Measurements from ENCODE around the gene KDELR3. TPM values are rescaled to one million over a fixed set of nuclear protein-coding genes. Genes with fewer than 3 reads are reported as not detected.

KDELR3 gene
- total RNA-seq, 1 donor from 2014 or later = 5.1 TPM

GRCh38 chr22:38518620-38519019 lies 50.7 kb downstream of the KDELR3 start:
- Mint-ChIP-seq H3K9me3 (no peaks in the 10 kb centered on the region), H3K4me3 (no peak overlapping the region), H3K4me1 (no peaks in the 10 kb centered on the region)

GRCh38 chr22:38519453-38520250 lies 51.8 kb downstream of the KDELR3 start:
- H3K27me3 Mint-ChIP-seq (ENCODE audit: low read depth) = no peaks in the 10 kb centered on the region

More at GRCh38 chr22:38518620-38519019, 50.7 kb downstream of the KDELR3 start:
- H3K36me3 Mint-ChIP-seq (ENCODE audit: low read depth) = no peaks in the 10 kb centered on the region
- no peak for DNase-seq (ENCODE audit: low read depth, low spot score)
- no peak for TF ChIP-seq CTCF (conservative IDR thresholded peaks at IDR 0.05)
- no peak overlapping the region for H3K27ac Mint-ChIP-seq (ENCODE audit: unreplicated experiment)
- H3K27me3 Mint-ChIP-seq (ENCODE audit: low read depth) = no peaks in the 10 kb centered on the region

GRCh38 chr22:38523029-38523428 lies 55.1 kb downstream of the KDELR3 start:
- Mint-ChIP-seq H3K4me3 (no peak overlapping the region), H3K9me3 (no peaks in the 10 kb centered on the region), H3K27me3 (ENCODE audit: low read depth) (no peaks in the 10 kb centered on the region), H3K27ac (ENCODE audit: unreplicated experiment) (no peak overlapping the region), H3K4me1 (no peaks in the 10 kb centered on the region), H3K36me3 (ENCODE audit: low read depth) (no peaks in the 10 kb centered on the region)
- DNase-seq (ENCODE audit: low read depth, low spot score) = no peak
- no peak for TF ChIP-seq CTCF (conservative IDR thresholded peaks at IDR 0.05)

More at GRCh38 chr22:38519453-38520250, 51.8 kb downstream of the KDELR3 start:
- H3K4me3 Mint-ChIP-seq = no peak overlapping the region
- TF ChIP-seq CTCF (conservative IDR thresholded peaks at IDR 0.05) = no peak
- no peaks in the 10 kb centered on the region for H3K9me3 Mint-ChIP-seq
- DNase-seq (ENCODE audit: low read depth, low spot score) = no peak
- H3K36me3 Mint-ChIP-seq (ENCODE audit: low read depth) = no peaks in the 10 kb centered on the region
- no peaks in the 10 kb centered on the region for H3K4me1 Mint-ChIP-seq
- H3K27ac Mint-ChIP-seq (ENCODE audit: unreplicated experiment) = no peak overlapping the region

GRCh38 chr22:38523479-38523878 lies 55.6 kb downstream of the KDELR3 start:
- Mint-ChIP-seq H3K4me3 (no peak overlapping the region), H3K27me3 (ENCODE audit: low read depth) (no peaks in the 10 kb centered on the region), H3K4me1 (no peaks in the 10 kb centered on the region), H3K9me3 (no peaks in the 10 kb centered on the region), H3K36me3 (ENCODE audit: low read depth) (no peaks in the 10 kb centered on the region), H3K27ac (ENCODE audit: unreplicated experiment) (no peak overlapping the region)
- DNase-seq (ENCODE audit: low read depth, low spot score) = no peak
- TF ChIP-seq CTCF (conservative IDR thresholded peaks at IDR 0.05) = no peak

GRCh38 chr22:38524429-38524828 lies 56.5 kb downstream of the KDELR3 start:
- DNase-seq (ENCODE audit: low read depth, low spot score) = no peak
- no peak overlapping the region for H3K4me3 Mint-ChIP-seq
- no peaks in the 10 kb centered on the region for H3K9me3 Mint-ChIP-seq
- H3K27me3 Mint-ChIP-seq (ENCODE audit: low read depth) = no peaks in the 10 kb centered on the region
- no peaks in the 10 kb centered on the region for H3K36me3 Mint-ChIP-seq (ENCODE audit: low read depth)
- TF ChIP-seq CTCF (conservative IDR thresholded peaks at IDR 0.05) = no peak
- H3K4me1 Mint-ChIP-seq = no peaks in the 10 kb centered on the region
- H3K27ac Mint-ChIP-seq (ENCODE audit: unreplicated experiment) = no peak overlapping the region
